MM.1S (cell line): ENCODE data around the gene CFAP77.

Experiments used
- DNase-seq: peaks from one replicate; pipeline ENCODE4 v3.0.0-alpha.2; 2015
- H2AFZ ChIP-seq: fragments of 300-600 bp; sonication (generic); 2 replicates; pipeline ENCODE4 v1.6.0; 2016; ENCODE audit warnings: antibody characterized with exemption, low read length
- H3F3A ChIP-seq: fragments of 300-600 bp; sonication (generic); 2 replicates; pipeline ENCODE4 v1.6.1; 2016; ENCODE audit warnings: mild to moderate bottlenecking, antibody characterized with exemption, low read length, moderate library complexity, mixed read lengths; ENCODE audit not compliant: insufficient read depth
- H3K27ac ChIP-seq: fragments of 300-600 bp; sonication (generic); 2 replicates; pipeline ENCODE4 v1.5.1; 2016; ENCODE audit warnings: mild to moderate bottlenecking, low read length
- H3K27me3 ChIP-seq: fragments of 300-600 bp; sonication (generic); replicated peaks from 2 replicates; pipeline ENCODE4 v1.6.0; 2016; ENCODE audit warnings: low read length; ENCODE audit not compliant: insufficient read depth
- H3K36me3 ChIP-seq: fragments of 300-600 bp; sonication (generic); replicated peaks from 2 replicates; pipeline ENCODE4 v1.6.1; 2016; ENCODE audit warnings: mild to moderate bottlenecking, low read length, mixed read lengths; ENCODE audit not compliant: insufficient read depth
- H3K4me1 ChIP-seq: fragments of 300-600 bp; sonication (generic); 2 replicates; pipeline ENCODE4 v1.6.1; 2016; ENCODE audit warnings: low read length, mixed read lengths
- H3K4me2 ChIP-seq: fragments of 300-600 bp; sonication (generic); 2 replicates; pipeline ENCODE4 v1.6.0; 2016; ENCODE audit warnings: low read depth, low read length
- H3K4me3 ChIP-seq: fragments of 300-600 bp; sonication (generic); 2 replicates; pipeline ENCODE4 v1.5.1; 2016; ENCODE audit warnings: low read length, mixed read lengths
- H3K79me2 ChIP-seq: fragments of 300-600 bp; sonication (generic); 2 replicates; pipeline ENCODE4 v1.6.1; 2016; ENCODE audit warnings: mixed run types, low read length, mixed read lengths
- H3K9ac ChIP-seq: fragments of 300-600 bp; sonication (generic); 2 replicates; pipeline ENCODE4 v1.6.1; 2016; ENCODE audit warnings: low read length, mixed read lengths
- H3K9me2 ChIP-seq: fragments of 300-600 bp; sonication (generic); replicated peaks from 2 replicates; pipeline ENCODE4 v1.6.1; 2016; ENCODE audit warnings: mild to moderate bottlenecking, low read length, mixed read lengths; ENCODE audit not compliant: insufficient read depth
- H3K9me3 ChIP-seq: fragments of 300-600 bp; sonication (generic); replicated peaks from 2 replicates; pipeline ENCODE4 v1.6.1; 2016; ENCODE audit warnings: mild to moderate bottlenecking, low read length, mixed read lengths; ENCODE audit not compliant: insufficient read depth
- H4K20me1 ChIP-seq: fragments of 300-600 bp; sonication (generic); 2 replicates; pipeline ENCODE4 v1.6.1; 2016; ENCODE audit warnings: mild to moderate bottlenecking, low read length, moderate library complexity, mixed read lengths; ENCODE audit not compliant: insufficient read depth
- EZH2 ChIP-seq: fragments of 300-600 bp; sonication (generic); optimal IDR thresholded peaks from 2 replicates; pipeline ENCODE3; 2017; ENCODE audit warnings: low read depth, mild to moderate bottlenecking, antibody characterized with exemption, low read length, mixed read lengths
- EZH2phosphoT487 ChIP-seq: fragments of 300-600 bp; sonication (generic); IDR thresholded peaks from 2 replicates; pipeline ENCODE4 v1.6.1; 2018; ENCODE audit warnings: antibody characterized with exemption, low read length
- TF ChIP-seq, protein P1 (sequence below): fragments of 300-600 bp; sonication (generic); IDR thresholded peaks from 2 replicates; pipeline ENCODE4 v1.5.1; 2016; ENCODE audit warnings: antibody characterized with exemption, low read length, mixed read lengths

Gene CFAP77

DNA sequence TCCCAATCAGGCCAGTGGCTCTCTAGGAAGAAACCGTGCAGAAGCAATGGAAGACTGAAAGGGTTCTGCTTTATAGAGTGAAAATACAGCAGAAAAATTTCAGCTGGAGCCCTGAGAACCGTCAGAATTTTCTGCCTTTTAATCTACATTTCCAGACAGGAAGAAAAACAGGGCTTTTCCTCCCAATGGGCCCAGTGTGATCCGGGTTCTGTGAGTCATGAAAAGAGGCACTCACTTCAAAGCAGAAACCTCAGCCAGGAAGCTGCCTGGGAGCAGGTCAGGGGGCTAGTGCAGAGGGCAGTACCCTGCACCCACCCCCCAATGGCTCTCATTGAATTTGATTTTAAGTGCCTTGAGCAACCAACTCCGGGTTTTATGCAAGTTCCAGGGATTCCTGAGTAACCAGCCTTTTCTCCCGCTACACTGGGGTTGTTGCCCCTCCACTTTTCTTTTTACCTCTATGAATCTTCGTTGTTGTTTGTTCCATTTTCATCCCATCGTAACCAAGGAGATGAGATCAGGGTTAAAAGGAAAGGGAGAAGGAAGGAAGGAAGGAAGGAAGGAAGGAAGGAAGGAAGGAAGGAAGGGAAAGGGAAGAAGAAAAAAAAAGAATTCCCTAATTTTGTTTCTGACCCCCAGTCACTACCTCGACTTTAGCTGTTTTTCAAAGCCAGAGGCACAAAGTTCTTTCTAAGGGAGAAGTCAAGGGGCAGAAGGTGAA lies 173.7 kb downstream of the CFAP77 start:
- TF ChIP-seq, protein P1, sequence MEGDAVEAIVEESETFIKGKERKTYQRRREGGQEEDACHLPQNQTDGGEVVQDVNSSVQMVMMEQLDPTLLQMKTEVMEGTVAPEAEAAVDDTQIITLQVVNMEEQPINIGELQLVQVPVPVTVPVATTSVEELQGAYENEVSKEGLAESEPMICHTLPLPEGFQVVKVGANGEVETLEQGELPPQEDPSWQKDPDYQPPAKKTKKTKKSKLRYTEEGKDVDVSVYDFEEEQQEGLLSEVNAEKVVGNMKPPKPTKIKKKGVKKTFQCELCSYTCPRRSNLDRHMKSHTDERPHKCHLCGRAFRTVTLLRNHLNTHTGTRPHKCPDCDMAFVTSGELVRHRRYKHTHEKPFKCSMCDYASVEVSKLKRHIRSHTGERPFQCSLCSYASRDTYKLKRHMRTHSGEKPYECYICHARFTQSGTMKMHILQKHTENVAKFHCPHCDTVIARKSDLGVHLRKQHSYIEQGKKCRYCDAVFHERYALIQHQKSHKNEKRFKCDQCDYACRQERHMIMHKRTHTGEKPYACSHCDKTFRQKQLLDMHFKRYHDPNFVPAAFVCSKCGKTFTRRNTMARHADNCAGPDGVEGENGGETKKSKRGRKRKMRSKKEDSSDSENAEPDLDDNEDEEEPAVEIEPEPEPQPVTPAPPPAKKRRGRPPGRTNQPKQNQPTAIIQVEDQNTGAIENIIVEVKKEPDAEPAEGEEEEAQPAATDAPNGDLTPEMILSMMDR: no peak
- TF ChIP-seq EZH2 (no peak), EZH2phosphoT487 (no peak)
- Histone ChIP-seq H3K27me3 (peaks cover 81% of the 10 kb centered on the region), H3K4me1 (no peaks in the 10 kb centered on the region), H3K9ac (no peak overlapping the region), H3K9me2 (no peaks in the 10 kb centered on the region), H3K4me2 (no peak overlapping the region), H4K20me1 (no peaks in the 10 kb centered on the region), H3K4me3 (no peak overlapping the region), H3F3A (no peaks in the 10 kb centered on the region), H3K36me3 (no peaks in the 10 kb centered on the region), H2AFZ (no peak overlapping the region), H3K9me3 (no peaks in the 10 kb centered on the region), H3K27ac (no peak overlapping the region), H3K79me2 (no peaks in the 10 kb centered on the region)
- no peak for DNase-seq

DNA sequence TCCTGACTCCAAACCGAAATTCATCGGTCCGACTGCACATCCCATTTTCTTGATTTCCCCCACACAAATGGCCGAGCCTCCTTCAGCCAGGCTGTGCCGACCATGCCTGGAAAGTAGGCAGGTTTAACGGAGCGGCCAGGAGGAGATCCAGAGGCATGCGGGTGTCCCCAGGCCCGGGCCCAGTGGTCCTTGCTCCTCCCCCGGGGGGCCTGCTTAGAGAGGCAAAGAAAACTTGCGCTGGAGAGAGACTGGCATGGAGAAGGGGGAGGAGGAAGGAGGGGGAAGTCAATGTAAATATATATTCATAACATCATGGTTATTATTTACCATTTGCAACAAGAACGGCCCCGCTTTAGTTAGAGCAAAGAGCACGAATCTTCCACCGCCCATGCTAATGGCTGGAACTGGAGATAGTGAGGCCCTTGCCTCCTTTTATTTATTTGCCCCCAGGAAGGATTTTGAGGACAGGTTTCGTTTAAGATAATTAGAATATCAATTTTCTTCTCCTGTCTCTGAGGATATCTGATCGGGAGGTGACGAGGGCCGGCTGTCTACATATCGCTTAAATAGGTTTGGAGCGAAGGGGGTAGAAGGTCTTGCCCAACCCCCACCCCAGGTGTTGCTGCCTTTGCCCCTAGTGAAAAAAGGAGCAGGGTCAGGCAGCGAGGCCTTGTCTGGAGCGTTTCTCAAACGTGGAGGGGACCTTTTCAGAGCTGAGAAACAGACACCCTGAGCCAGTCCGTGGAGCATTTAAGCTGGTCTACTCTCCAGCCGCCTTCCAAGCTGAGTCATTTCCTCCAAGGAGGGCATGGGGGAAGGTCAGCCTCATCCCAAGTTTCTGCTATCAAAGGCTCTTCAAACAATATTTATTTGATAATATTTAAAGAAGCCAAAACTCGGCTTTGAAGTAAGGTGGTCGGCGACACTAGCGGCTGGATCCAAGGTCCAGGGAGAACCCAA lies 174.9 kb downstream of the CFAP77 start:
- H3K9ac ChIP-seq: no peak overlapping the region
- no peaks in the 10 kb centered on the region for H3F3A ChIP-seq
- no peaks in the 10 kb centered on the region for H4K20me1 ChIP-seq
- TF ChIP-seq EZH2phosphoT487 (no peak), EZH2 (no peak)
- TF ChIP-seq, protein P1: no peak
- DNase-seq: no peak
- H3K4me1 ChIP-seq: no peaks in the 10 kb centered on the region
- H3K79me2 ChIP-seq: no peaks in the 10 kb centered on the region
- no peak overlapping the region for H3K27ac ChIP-seq
- H3K27me3 ChIP-seq: peaks cover 74% of the 10 kb centered on the region
- no peak overlapping the region for H3K4me3 ChIP-seq
- no peaks in the 10 kb centered on the region for H3K36me3 ChIP-seq
- no peaks in the 10 kb centered on the region for H3K9me3 ChIP-seq
- no peak overlapping the region for H2AFZ ChIP-seq
- H3K9me2 ChIP-seq: no peaks in the 10 kb centered on the region
- H3K4me2 ChIP-seq: no peak overlapping the region

DNA sequence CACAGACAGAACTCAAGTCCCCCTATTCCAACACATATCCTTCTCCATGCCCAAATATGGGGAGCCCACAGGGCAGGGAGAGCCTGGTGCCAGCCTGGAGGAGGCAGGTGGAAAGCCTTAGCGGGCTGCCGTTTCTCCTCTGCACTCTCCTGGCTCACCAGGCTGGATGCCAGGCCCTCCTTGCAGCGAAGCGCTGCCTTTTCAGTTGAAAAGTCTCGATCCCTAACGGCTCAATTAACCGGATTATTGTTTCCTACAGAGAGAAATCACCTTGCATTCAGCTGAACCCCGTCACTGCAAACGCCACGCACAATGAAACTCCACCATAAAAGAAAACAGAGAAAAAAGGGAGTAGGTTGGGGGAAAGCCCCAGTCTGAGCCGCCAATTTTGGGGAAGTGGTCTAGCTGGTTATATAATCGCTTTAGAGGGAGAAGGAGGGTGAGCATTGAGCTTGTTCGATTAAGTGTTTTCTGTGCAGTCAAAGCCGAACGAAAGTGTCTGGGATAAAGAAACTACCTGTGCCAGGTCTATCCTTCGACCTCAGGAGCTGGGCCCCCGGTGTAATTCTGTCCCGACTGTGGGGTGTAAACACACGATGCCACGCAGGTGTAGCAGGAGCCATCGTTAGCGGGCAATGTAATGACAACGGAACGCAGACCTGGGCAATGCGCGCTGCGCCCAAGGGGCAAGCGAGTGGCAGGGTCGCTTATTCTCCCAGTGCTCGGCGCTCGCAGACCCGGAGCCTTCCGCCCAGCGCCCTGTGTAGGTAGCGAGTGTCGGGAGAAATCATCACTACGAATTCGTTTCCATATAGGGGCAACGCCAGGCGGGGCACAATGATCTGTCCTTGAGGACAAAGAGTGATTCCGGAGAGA lies 176.2 kb downstream of the CFAP77 start:
- H4K20me1 ChIP-seq: no peaks in the 10 kb centered on the region
- H2AFZ ChIP-seq: no peak overlapping the region
- H3K36me3 ChIP-seq: no peaks in the 10 kb centered on the region
- no peaks in the 10 kb centered on the region for H3K79me2 ChIP-seq
- no peaks in the 10 kb centered on the region for H3F3A ChIP-seq
- TF ChIP-seq, protein P1: no peak
- TF ChIP-seq EZH2 (no peak), EZH2phosphoT487 (no peak)
- no peaks in the 10 kb centered on the region for H3K9me3 ChIP-seq
- H3K4me3 ChIP-seq: no peak overlapping the region
- H3K4me1 ChIP-seq: no peaks in the 10 kb centered on the region
- H3K4me2 ChIP-seq: no peak overlapping the region
- H3K27me3 ChIP-seq: peaks cover 61% of the 10 kb centered on the region
- no peak overlapping the region for H3K27ac ChIP-seq
- no peak overlapping the region for H3K9ac ChIP-seq
- no peaks in the 10 kb centered on the region for H3K9me2 ChIP-seq
- no peak for DNase-seq
